Type B pancreatic cell (in vitro differentiated cells): ENCODE results near the gene COP1. TPM values are rescaled to one million over a fixed set of nuclear protein-coding genes. Genes with fewer than 3 reads are reported as not detected.

Experiments used
- DNase-seq: peaks from one replicate; pipeline ENCODE4 v3.0.0; 2021; ENCODE audit warnings: mixed read lengths; ENCODE audit not compliant: unreplicated experiment; ENCODE audit errors: extremely low spot score
- H3K27ac Mint-ChIP-seq: 2 replicates; pipeline ENCODE4 v1.8.0; 2021; ENCODE audit warnings: mild to moderate bottlenecking, mixed read lengths
- H3K27me3 Mint-ChIP-seq: 2 replicates; pipeline ENCODE4 v1.8.0; 2021; ENCODE audit warnings: mixed read lengths
- H3K36me3 Mint-ChIP-seq: 2 replicates; pipeline ENCODE4 v1.8.0; 2021; ENCODE audit warnings: mixed read lengths
- H3K4me1 Mint-ChIP-seq: one replicate; pipeline ENCODE4 v1.8.0; 2021; ENCODE audit warnings: mixed read lengths; ENCODE audit not compliant: unreplicated experiment
- H3K4me3 Mint-ChIP-seq: 2 replicates; pipeline ENCODE4 v1.8.0; 2021; ENCODE audit warnings: mild to moderate bottlenecking, mixed read lengths
- H3K9me3 Mint-ChIP-seq: 2 replicates; pipeline ENCODE4 v1.8.0; 2021; ENCODE audit warnings: mixed read lengths
- total RNA-seq: library from RNA; stranded (reverse); gene quantifications from 2 replicates; pipeline ENCODE4 v1.2.1, GENCODE V29; 2021; ENCODE audit warnings: low replicate concordance
- TF ChIP-seq, protein P1 (sequence below): fragments of 200-600 bp; sonication (generic); conservative IDR thresholded peaks from 2 replicates; pipeline ENCODE4 v1.5.0; 2021; ENCODE audit warnings: antibody characterized with exemption, mild to moderate bottlenecking

COP1 gene
- total RNA-seq, 1 donor from 2014 or later, result 43.9 TPM

DNA sequence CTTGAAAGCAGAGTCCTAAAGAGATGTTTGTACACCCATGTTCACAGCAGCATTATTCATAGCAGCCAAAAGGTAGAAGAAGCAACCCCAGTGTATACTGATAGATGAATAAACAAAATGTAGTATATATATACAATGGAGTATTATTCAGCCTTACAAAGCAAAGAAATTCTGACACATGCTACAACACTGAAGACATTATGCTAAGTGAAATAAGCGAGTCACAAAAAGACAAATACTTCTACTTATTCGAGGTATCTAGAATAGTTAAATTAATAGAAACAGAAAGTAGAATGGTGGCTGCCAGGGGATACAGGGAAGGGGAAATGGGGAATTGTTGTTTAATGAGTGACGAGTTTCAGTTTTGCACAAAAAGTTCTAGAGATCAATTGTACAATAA, 23.5 kb downstream of the COP1 start:
- TF ChIP-seq, protein P1, sequence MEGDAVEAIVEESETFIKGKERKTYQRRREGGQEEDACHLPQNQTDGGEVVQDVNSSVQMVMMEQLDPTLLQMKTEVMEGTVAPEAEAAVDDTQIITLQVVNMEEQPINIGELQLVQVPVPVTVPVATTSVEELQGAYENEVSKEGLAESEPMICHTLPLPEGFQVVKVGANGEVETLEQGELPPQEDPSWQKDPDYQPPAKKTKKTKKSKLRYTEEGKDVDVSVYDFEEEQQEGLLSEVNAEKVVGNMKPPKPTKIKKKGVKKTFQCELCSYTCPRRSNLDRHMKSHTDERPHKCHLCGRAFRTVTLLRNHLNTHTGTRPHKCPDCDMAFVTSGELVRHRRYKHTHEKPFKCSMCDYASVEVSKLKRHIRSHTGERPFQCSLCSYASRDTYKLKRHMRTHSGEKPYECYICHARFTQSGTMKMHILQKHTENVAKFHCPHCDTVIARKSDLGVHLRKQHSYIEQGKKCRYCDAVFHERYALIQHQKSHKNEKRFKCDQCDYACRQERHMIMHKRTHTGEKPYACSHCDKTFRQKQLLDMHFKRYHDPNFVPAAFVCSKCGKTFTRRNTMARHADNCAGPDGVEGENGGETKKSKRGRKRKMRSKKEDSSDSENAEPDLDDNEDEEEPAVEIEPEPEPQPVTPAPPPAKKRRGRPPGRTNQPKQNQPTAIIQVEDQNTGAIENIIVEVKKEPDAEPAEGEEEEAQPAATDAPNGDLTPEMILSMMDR, result no peak
- H3K9me3 Mint-ChIP-seq, result no peaks in the 10 kb centered on the region
- peaks cover 8% of the 10 kb centered on the region for H3K4me1 Mint-ChIP-seq
- no peak overlapping the region for H3K4me3 Mint-ChIP-seq
- DNase-seq, result no peak
- H3K27ac Mint-ChIP-seq, result no peak overlapping the region
- H3K27me3 Mint-ChIP-seq, result no peaks in the 10 kb centered on the region
- H3K36me3 Mint-ChIP-seq, result peaks cover 6% of the 10 kb centered on the region

DNA sequence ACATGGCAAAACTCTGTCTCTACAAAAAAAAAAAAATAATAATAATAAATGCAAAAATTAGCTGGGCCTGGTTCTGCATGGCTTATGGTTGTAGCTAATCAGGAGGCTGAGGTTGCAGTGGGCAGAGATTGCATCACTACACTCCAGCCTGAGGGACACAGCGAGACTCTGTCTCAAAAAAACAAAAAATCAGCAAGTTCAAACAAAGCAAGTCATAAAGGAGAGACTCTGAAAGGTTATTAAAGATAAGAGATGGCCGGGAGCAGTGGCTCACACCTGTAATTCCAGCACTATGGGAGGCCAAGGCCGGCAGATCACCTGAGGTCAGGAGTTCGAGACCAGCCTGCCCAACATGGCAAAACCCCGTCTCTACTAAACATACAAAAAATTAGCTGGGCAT, 28.8 kb downstream of the COP1 start:
- Mint-ChIP-seq H3K27ac (peak overlapping the region; percentile 49), H3K36me3 (peaks cover 13% of the 10 kb centered on the region), H3K27me3 (no peaks in the 10 kb centered on the region), H3K9me3 (no peaks in the 10 kb centered on the region), H3K4me3 (no peak overlapping the region), H3K4me1 (no peaks in the 10 kb centered on the region)
- TF ChIP-seq, protein P1, result no peak
- no peak for DNase-seq

DNA sequence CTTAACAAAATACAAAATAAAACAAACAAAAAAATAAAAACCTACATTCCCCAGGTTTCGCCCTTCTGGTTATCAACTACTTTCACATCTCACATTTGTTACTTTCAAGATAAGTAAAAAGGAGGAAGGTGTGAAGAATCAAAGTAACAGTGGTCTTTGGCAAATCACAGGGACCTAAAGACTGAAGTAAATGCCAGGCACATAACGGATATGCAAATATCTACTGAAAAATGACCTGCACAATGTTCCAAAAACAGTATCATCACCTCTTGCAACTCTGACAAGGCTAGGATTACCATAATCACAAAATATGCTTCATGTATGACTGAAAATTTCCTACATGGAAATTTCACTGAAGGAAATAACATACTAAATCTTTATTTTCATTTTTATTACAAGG, 29.3 kb downstream of the COP1 start:
- TF ChIP-seq, protein P1, result no peak
- Mint-ChIP-seq H3K27ac (no peak overlapping the region), H3K36me3 (peaks cover 13% of the 10 kb centered on the region), H3K9me3 (no peaks in the 10 kb centered on the region), H3K4me3 (no peak overlapping the region), H3K4me1 (no peaks in the 10 kb centered on the region), H3K27me3 (no peaks in the 10 kb centered on the region)
- no peak for DNase-seq

DNA sequence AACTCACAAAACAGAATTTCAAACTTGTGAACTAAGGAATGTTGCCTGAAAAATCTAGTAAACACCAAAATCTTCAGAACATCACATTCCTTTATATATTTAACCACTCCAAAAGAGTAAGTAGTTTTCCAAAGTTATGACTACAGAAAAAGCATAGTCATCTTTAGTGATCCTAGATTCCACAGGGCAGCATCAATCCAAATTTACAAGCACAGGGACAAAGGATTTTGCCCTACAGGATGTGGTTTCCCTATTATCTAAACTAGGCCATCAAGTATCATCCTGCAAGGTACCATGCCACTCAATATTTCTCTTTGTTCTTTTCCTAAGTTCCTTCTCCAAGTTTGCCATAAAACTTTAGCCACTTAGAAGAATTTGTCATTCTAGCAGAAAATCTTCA, 33.0 kb downstream of the COP1 start:
- Mint-ChIP-seq H3K27ac (no peak overlapping the region), H3K4me3 (no peak overlapping the region), H3K4me1 (no peaks in the 10 kb centered on the region), H3K36me3 (peaks cover 38% of the 10 kb centered on the region), H3K27me3 (no peaks in the 10 kb centered on the region), H3K9me3 (peaks cover 10% of the 10 kb centered on the region)
- DNase-seq, result no peak
- TF ChIP-seq, protein P1, result no peak

DNA sequence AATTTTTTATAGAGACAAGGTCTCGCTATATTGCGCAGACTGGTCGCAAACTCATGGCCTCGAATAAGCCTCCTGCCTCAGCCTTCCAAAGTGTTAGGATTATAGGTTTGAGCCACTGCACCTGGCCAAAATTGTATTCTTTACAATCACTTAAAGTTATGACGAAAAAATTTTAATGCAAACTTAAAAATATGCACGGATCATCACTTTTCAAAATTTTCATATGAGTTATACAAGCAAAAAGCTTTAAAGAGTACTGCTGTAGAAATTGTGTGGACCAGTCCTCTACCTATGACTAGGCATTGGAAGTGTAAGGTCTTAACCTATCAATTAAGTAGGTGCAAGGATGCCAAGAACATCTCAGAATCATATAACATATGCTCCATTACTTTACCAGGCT, 34.9 kb downstream of the COP1 start:
- no peaks in the 10 kb centered on the region for H3K27me3 Mint-ChIP-seq
- peaks cover 45% of the 10 kb centered on the region for H3K36me3 Mint-ChIP-seq
- peaks cover 10% of the 10 kb centered on the region for H3K9me3 Mint-ChIP-seq
- no peak overlapping the region for H3K27ac Mint-ChIP-seq
- H3K4me3 Mint-ChIP-seq, result no peak overlapping the region
- no peaks in the 10 kb centered on the region for H3K4me1 Mint-ChIP-seq
- DNase-seq, result no peak
- TF ChIP-seq, protein P1, result no peak

DNA sequence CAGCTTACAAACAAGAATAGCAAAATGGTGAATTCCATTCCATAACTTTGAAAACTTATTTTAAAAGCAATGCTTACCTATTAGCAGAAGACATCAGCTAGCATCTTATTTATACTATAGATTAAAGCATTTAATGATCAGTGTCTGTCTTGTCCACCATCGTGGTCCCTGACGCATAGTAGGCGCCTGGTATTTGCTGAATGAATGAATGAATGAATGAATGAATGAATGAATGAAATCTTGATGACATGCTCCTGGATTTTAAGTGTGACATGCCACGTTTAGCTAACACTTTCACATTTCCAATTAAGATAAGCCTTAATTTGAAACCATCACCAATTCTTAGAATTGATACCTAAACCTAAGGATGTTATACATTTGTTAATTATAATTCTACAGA, 39.9 kb downstream of the COP1 start:
- H3K27me3 Mint-ChIP-seq, result no peaks in the 10 kb centered on the region
- no peak overlapping the region for H3K4me3 Mint-ChIP-seq
- peaks cover 49% of the 10 kb centered on the region for H3K36me3 Mint-ChIP-seq
- no peak overlapping the region for H3K27ac Mint-ChIP-seq
- peaks cover 10% of the 10 kb centered on the region for H3K9me3 Mint-ChIP-seq
- no peaks in the 10 kb centered on the region for H3K4me1 Mint-ChIP-seq
- TF ChIP-seq, protein P1, result no peak
- DNase-seq, result no peak
